ENCODE measurements around the gene LRRN2.

LRRN2 gene

GRCh38 chr1:204592246-204592948 is 93.1 kb downstream of the LRRN2 start:
- DNase-seq: no peak

GRCh38 chr1:204591473-204592090 is 94.0 kb downstream of the LRRN2 start:
- DNase-seq: no peak

GRCh38 chr1:204589409-204590038 is 96.0 kb downstream of the LRRN2 start:
- DNase-seq: no peak

- DNase-seq: no peak
These were observed 96.7 kb downstream of the LRRN2 start for GRCh38 chr1:204588826-204589225.

GRCh38 chr1:204587621-204588020 is 97.9 kb downstream of the LRRN2 start:
- DNase-seq: no peak

- DNase-seq: no peak
These were observed 100.7 kb downstream of the LRRN2 start for GRCh38 chr1:204584699-204585372.

- DNase-seq: no peak
These were observed 101.5 kb downstream of the LRRN2 start for GRCh38 chr1:204583909-204584632.

GRCh38 chr1:204581759-204582158 is 103.8 kb downstream of the LRRN2 start:
- no peak for DNase-seq

- no peak for DNase-seq
These were observed 104.7 kb downstream of the LRRN2 start for GRCh38 chr1:204580862-204581261.

GRCh38 chr1:204579681-204580080 is 105.9 kb downstream of the LRRN2 start:
- DNase-seq: no peak

GRCh38 chr1:204578867-204579664 is 106.5 kb downstream of the LRRN2 start:
- DNase-seq: no peak

GRCh38 chr1:204577794-204578478 is 107.6 kb downstream of the LRRN2 start:
- no peak for DNase-seq

GRCh38 chr1:204576422-204576821 is 109.1 kb downstream of the LRRN2 start:
- DNase-seq: no peak

- no peak for DNase-seq
These were observed 110.0 kb downstream of the LRRN2 start for GRCh38 chr1:204575221-204576190.

GRCh38 chr1:204574865-204575163 is 110.7 kb downstream of the LRRN2 start:
- DNase-seq: no peak

- no peak for DNase-seq
These were observed 111.3 kb downstream of the LRRN2 start for GRCh38 chr1:204574016-204574864.

- DNase-seq: no peak
These were observed 112.3 kb downstream of the LRRN2 start for GRCh38 chr1:204572923-204573922.

- DNase-seq: no peak
These were observed 113.9 kb downstream of the LRRN2 start for GRCh38 chr1:204571631-204572030.

Measured in GOT3 (cell line).